Kidney capillary endothelial cell (primary cell): ENCODE measurements around the gene SLC16A3.
"Not testable (repeated sequence)": the region's sequence is repeated elsewhere in the genome, so short reads cannot be mapped to it uniquely, and the experiment has no call there.

ENCODE experiments used
- DNase-seq: peaks from one replicate; pipeline ENCODE4 v3.0.0-alpha.2; 2018; ENCODE audit warnings: low spot score

Gene SLC16A3

GRCh38 chr17:82247182-82247823, 18.5 kb downstream of the SLC16A3 start:
- DNase-seq, result no peak

GRCh38 chr17:82247856-82248671, 19.2 kb downstream of the SLC16A3 start:
- DNase-seq, result no peak

- no peak for DNase-seq
Observed at GRCh38 chr17:82248815-82249674, 20.2 kb downstream of the SLC16A3 start.

GRCh38 chr17:82249896-82250581, 21.2 kb downstream of the SLC16A3 start:
- DNase-seq, result no peak

GRCh38 chr17:82250868-82251500, 22.1 kb downstream of the SLC16A3 start:
- no peak for DNase-seq

GRCh38 chr17:82252511-82253178, 23.8 kb downstream of the SLC16A3 start:
- DNase-seq, result no peak

- no peak for DNase-seq
Observed at GRCh38 chr17:82253179-82253544, 24.3 kb downstream of the SLC16A3 start.

GRCh38 chr17:82254096-82254495, 25.3 kb downstream of the SLC16A3 start:
- DNase-seq, result not testable (repeated sequence)

DNA sequence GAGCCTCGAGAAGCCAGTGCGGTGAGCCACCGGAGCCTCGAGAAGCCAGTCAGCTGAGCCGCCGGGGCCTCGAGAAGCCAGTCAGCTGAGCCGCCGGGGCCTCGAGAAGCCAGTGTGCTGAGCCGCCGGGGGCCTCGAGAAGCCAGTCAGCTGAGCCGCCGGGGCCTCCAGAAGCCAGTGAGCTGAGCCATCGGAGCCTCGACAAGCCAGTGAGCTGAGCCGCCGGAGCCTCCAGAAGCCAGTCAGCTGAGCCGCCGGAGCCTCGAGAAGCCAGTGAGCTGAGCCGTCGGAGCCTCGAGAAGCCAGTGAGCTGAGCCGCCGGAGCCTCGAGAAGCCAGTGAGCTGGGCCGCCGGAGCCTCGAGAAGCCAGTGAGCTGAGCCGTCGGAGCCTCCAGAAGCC, 25.9 kb downstream of the SLC16A3 start:
- DNase-seq, result not testable (repeated sequence)

DNA sequence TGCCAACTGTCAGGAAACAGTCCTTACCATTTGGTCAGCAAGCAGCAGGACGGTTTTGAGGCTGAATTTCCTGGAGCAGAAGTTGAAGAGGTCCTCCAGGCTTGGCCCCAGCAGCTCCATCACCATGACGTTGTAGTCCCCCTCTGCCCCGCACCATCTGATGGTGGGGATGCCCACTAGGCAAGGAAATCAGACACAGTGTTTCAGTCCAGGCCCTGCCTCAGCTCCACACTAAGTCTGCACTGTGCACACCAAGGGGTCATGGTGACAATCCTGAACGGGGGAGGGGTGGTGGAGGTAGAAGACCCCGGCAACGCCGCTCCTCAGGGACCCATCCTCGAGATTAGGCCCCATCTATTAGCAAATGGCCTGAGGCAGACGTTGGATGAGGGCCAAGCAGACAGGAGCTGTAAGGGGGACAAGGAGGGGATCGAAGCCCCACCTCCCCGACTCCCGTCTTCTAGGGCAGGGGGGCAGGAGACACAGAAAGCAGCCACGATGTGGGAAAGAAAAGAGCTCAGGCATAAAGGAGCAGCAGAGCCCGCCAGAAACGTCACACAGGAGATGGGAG, 26.6 kb downstream of the SLC16A3 start:
- DNase-seq, result no peak

DNA sequence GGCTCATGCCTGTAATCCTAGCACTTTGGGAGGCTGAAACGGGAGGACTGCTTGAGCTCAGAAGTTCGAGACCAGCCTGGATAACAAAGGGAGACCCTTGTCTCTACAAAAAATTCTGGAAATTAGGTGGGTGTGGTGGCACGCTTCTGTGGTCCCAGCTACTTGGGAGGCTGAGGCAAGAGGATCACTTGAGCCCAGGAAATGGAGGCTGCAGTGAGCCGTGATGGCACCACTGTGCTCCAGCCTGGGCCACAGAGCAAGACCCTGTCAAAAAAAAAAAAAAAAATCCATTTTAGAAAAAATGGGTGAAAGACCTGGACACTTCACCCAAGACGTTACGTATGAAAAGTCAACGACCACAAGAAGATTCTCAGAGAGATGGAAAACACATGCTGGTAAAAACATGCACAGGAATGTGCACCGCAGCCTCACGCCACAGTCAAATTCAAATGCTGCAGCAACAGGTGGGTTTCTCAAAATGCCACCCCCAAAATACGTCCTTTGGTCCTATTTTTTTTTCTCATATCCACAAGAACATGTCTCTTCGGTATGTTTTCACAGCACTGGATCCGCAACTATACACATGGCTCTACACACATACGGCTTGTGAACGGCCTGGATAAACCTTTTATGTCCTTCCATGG, 27.5 kb downstream of the SLC16A3 start:
- no peak for DNase-seq

DNA sequence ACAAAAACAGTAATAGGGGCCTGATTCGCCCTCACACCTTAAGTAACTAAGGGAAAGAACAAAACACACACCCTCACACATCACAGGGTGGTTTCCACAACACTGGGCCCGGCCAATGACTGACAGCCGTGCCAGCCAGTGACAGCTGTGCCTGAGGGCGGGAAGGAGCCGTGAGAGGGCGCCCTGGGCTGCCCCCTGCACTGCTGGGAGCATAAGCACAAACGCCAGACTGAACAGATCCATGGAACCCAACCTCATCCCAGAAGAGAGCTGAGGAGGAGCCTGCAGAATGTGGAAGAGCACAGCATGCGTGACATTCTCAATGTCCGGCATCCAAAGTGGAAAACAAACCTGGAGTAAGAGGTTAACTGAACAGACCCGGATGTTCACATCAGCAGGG, 28.6 kb downstream of the SLC16A3 start:
- DNase-seq, result no peak

DNA sequence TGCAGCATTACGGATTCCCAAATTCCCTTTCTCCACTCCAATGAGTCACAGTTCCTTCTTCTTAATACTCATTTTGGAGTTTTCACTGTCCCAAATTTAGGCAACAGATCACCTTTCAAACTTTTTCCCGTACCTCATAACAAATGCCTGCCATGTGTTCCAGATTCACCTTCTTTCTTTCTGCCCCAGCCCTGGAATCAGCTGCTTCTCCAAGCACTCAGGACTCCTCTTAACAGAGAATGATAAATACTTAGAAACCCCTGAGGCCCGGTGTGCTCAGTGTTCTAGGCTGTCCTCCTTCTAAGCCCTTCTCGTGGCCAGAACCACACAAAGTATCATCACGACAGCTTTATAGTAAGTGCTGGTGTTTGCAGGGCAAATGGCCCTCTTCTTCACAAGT, 29.7 kb downstream of the SLC16A3 start:
- DNase-seq, result no peak

DNA sequence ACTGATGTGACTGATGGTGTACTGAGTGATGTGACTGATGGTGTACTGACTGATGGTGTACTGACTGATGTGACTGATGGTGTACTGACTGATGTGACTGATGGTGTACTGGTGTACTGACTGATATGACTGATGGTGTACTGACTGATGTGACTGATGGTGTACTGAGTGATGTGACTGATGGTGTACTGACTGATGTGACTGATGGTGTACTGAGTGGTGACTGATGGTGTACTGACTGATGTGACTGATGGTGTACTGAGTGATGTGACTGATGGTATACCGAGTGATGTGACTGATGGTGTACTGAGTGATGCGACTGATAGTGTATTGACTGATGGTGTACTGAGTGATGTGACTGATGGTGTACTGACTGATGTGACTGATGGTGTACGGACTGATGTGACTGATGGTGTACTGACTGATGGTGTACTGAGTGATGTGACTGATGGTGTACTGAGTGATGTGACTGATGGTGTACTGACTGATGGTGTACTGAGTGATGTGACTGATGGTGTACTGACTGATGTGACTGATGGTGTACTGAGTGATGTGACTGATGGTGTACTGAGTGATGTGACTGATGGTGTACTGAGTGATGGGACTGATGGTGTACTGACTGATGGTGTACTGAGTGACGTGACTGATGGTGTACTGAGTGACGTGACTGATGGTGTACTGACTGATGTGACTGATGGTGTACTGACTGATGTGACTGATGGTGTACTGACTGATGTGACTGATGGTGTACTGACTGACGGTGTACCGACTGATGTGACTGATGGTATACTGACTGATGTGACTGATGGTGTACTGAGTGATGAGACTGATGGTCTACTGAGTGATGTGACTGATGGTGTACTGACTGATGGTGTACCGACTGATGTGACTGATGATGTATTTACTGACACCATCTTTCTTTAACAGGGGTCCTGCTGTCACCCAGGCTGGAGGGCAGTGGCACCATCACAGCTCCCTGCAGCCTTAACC, 31.4 kb downstream of the SLC16A3 start:
- DNase-seq, result not testable (repeated sequence)

- no peak for DNase-seq
Observed at GRCh38 chr17:82262344-82262743, 33.5 kb downstream of the SLC16A3 start.

DNA sequence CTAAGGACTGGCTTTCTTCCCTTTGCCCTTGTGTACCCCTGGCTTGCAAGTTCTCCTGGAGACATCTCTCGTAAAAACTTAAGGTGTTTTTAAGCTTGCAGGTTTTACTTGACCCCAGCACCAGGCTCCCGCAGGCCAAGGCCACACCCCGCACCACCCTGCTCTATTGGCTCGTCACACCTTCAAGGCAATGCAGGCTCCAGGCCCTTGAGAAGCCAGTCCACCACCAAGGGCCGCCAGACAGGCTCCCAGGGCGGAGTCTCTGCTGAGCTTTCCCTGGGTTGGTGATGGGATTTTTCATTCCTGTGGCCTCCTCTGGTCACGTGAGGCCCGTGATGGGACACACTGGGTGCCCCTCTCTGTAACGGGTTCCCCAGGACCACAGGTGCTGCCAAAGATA, 34.8 kb downstream of the SLC16A3 start:
- no peak for DNase-seq

GRCh38 chr17:82266142-82266541, 37.3 kb downstream of the SLC16A3 start:
- DNase-seq, result no peak

GRCh38 chr17:82267575-82268379, 38.9 kb downstream of the SLC16A3 start:
- peak; percentile 64 for DNase-seq
